ENCODE measurements around the gene ARRB1.

The ARRB1 gene

DNA sequence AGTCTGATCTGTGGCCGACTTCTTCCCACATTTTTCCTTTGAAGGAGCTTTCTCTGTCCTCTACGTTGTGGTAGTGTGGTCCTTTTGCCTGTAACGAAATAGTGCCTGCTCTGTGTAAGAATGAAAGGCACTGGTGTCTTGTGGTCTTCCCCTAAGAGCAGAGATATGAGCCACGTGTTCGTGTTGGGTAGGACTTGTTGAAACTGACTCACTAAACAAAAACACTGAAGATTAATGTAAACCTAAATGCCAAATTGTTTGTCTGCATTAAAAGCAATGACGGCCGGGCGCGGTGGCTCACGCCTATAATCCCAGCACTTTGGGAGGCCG lies 37.8 kb upstream of the ARRB1 start:
- Histone ChIP-seq H3K4me1 (ENCODE audit: control insufficient read depth, insufficient read depth, low read length) (no peaks in the 10 kb centered on the region), H3K27ac (ENCODE audit: extremely low read depth, low read depth, low read length) (no peak overlapping the region), H3K9me3 (ENCODE audit: control insufficient read depth, insufficient read depth, low read depth, low read length) (no peaks in the 10 kb centered on the region), H3K4me3 (ENCODE audit: low read depth, low read length) (no peak overlapping the region), H3K36me3 (ENCODE audit: control insufficient read depth in 2 of 2, insufficient read depth in 1 of 2, low read length in 2 of 2) (no peaks in the 10 kb centered on the region)
- no peak for TF ChIP-seq ZNF626 (tag by site-specific recombination; IDR thresholded peaks at IDR 0.05)
- 0 out of 2 replicates have a peak, but pooled peaks have one; percentile 8 for TF ChIP-seq ZNF335 (tag by site-specific recombination; conservative IDR thresholded peaks at IDR 0.05)
- CTCF ChIA-PET, result interaction anchor here (0.6 to 10.9 kb wide), 32 partner anchors 9 to 316 kb away, joined by 3 to 209 read pairs (median 4); no protein-coding TSS in a partner anchor
- POLR2A ChIA-PET, result no interaction called here

DNA sequence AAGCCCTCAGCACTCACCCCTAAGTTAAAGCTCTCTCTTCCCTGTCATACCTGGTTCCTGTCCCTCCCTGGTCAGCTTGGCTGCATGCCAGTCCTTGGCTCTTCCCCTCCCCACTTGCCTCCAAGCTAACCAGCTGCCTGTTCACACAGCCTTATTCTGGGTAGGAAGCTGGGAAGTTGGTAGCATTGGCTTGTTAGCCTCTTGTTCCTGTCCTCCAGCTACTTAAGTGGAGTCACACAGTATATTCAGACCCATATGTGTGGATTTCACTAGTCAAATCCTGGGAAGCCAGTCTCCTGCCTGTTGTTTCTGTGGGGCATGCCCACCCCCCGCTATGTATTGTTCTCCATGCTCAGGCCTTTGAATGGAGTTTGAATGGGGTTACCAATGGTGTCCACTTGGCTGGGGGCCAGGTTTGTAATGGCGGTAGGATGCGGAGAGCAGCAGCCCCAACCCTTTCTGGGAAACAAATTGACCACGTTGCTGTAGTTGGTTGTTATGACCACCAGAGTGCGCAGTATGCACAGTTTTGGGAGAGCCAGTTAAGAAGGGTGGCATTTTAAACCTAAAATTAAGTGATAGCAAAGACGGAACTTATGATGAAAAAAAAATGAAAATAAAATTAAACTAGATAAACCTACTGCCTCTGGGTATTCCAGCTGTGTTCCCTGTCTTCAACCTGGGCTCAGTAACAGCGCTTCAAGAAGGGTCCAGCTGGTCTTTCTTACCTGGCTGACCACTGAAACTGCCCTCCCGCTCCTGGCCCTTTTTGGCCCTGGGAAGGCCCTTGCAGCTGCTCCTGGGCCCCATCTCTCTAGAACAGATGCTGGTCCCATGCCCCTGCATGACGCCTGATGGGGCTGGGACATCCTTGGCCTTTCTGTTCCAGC lies 37.2 kb upstream of the ARRB1 start:
- H3K4me1 ChIP-seq (ENCODE audit: control insufficient read depth, insufficient read depth, low read length), result no peaks in the 10 kb centered on the region
- POLR2A ChIA-PET, result no interaction called here
- no peak overlapping the region for H3K27ac ChIP-seq (ENCODE audit: extremely low read depth, low read depth, low read length)
- TF ChIP-seq ZBTB8A (tag by site-specific recombination; IDR thresholded peaks at IDR 0.05) (0 out of 2 replicates have a peak, but pooled peaks have one; percentile 20), YY1 (tag by site-specific recombination; IDR thresholded peaks at IDR 0.05) (peak; percentile 58; the same call in 1 of the 2 replicates), ZBTB17 (tag by site-specific recombination; IDR thresholded peaks at IDR 0.05) (no peak), REPIN1 (tag by site-specific recombination; IDR thresholded peaks at IDR 0.05; ENCODE audit: low read depth) (no peak), ZEB2 (tag by site-specific recombination; IDR thresholded peaks at IDR 0.05) (peak; percentile 22; the same call in 1 of the 2 replicates), ZNF571 (tag by site-specific recombination; IDR thresholded peaks at IDR 0.05) (no peak), ZNF629 (tag by site-specific recombination; IDR thresholded peaks at IDR 0.05) (0 out of 2 replicates have a peak, but pooled peaks have one; percentile 18), GLIS1 (tag by site-specific recombination; IDR thresholded peaks at IDR 0.05) (peak; percentile 60; the same call in 1 of the 2 replicates), ZBTB1 (tag by site-specific recombination; IDR thresholded peaks at IDR 0.05) (no peak), ZNF335 (tag by site-specific recombination; conservative IDR thresholded peaks at IDR 0.05) (peak; percentile 48), SP7 (tag by site-specific recombination; IDR thresholded peaks at IDR 0.05) (no peak), ZNF654 (tag by site-specific recombination; IDR thresholded peaks at IDR 0.05; ENCODE audit: low read depth) (peak; percentile 94), ZNF184 (tag by site-specific recombination; IDR thresholded peaks at IDR 0.05) (peak; percentile 57; the same call in 1 of the 2 replicates), ZNF555 (tag by site-specific recombination; conservative IDR thresholded peaks at IDR 0.05) (no peak), YY2 (tag by site-specific recombination; IDR thresholded peaks at IDR 0.05) (peak; percentile 68; the same call in 1 of the 2 replicates), ZIC2 (tag by site-specific recombination; IDR thresholded peaks at IDR 0.05) (peak; percentile 34; the same call in 1 of the 2 replicates), ZFP37 (tag by site-specific recombination; IDR thresholded peaks at IDR 0.05) (0 out of 2 replicates have a peak, but pooled peaks have one; percentile 26)
- TF ChIP-seq, protein P1, sequence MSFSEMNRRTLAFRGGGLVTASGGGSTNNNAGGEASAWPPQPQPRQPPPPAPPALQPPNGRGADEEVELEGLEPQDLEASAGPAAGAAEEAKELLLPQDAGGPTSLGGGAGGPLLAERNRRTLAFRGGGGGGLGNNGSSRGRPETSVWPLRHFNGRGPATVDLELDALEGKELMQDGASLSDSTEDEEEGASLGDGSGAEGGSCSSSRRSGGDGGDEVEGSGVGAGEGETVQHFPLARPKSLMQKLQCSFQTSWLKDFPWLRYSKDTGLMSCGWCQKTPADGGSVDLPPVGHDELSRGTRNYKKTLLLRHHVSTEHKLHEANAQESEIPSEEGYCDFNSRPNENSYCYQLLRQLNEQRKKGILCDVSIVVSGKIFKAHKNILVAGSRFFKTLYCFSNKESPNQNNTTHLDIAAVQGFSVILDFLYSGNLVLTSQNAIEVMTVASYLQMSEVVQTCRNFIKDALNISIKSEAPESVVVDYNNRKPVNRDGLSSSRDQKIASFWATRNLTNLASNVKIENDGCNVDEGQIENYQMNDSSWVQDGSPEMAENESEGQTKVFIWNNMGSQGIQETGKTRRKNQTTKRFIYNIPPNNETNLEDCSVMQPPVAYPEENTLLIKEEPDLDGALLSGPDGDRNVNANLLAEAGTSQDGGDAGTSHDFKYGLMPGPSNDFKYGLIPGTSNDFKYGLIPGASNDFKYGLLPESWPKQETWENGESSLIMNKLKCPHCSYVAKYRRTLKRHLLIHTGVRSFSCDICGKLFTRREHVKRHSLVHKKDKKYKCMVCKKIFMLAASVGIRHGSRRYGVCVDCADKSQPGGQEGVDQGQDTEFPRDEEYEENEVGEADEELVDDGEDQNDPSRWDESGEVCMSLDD (tag by site-specific recombination; IDR thresholded peaks at IDR 0.05), result no peak
- TF ChIP-seq, protein P2, sequence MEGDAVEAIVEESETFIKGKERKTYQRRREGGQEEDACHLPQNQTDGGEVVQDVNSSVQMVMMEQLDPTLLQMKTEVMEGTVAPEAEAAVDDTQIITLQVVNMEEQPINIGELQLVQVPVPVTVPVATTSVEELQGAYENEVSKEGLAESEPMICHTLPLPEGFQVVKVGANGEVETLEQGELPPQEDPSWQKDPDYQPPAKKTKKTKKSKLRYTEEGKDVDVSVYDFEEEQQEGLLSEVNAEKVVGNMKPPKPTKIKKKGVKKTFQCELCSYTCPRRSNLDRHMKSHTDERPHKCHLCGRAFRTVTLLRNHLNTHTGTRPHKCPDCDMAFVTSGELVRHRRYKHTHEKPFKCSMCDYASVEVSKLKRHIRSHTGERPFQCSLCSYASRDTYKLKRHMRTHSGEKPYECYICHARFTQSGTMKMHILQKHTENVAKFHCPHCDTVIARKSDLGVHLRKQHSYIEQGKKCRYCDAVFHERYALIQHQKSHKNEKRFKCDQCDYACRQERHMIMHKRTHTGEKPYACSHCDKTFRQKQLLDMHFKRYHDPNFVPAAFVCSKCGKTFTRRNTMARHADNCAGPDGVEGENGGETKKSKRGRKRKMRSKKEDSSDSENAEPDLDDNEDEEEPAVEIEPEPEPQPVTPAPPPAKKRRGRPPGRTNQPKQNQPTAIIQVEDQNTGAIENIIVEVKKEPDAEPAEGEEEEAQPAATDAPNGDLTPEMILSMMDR (tag by site-specific recombination; IDR thresholded peaks at IDR 0.05), result peak; percentile 58
- TF ChIP-seq, protein P3, sequence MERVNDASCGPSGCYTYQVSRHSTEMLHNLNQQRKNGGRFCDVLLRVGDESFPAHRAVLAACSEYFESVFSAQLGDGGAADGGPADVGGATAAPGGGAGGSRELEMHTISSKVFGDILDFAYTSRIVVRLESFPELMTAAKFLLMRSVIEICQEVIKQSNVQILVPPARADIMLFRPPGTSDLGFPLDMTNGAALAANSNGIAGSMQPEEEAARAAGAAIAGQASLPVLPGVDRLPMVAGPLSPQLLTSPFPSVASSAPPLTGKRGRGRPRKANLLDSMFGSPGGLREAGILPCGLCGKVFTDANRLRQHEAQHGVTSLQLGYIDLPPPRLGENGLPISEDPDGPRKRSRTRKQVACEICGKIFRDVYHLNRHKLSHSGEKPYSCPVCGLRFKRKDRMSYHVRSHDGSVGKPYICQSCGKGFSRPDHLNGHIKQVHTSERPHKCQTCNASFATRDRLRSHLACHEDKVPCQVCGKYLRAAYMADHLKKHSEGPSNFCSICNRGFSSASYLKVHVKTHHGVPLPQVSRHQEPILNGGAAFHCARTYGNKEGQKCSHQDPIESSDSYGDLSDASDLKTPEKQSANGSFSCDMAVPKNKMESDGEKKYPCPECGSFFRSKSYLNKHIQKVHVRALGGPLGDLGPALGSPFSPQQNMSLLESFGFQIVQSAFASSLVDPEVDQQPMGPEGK (tag by site-specific recombination; IDR thresholded peaks at IDR 0.05), result 0 out of 2 replicates have a peak, but pooled peaks have one; percentile 24
- no peak overlapping the region for H3K4me3 ChIP-seq (ENCODE audit: low read depth, low read length)
- no peaks in the 10 kb centered on the region for H3K9me3 ChIP-seq (ENCODE audit: control insufficient read depth, insufficient read depth, low read depth, low read length)
- H3K36me3 ChIP-seq (ENCODE audit: control insufficient read depth in 2 of 2, insufficient read depth in 1 of 2, low read length in 2 of 2), result no peaks in the 10 kb centered on the region
- CTCF ChIA-PET, result interaction anchor here (0.5 to 10.9 kb wide), 48 partner anchors 9 to 455 kb away, joined by 3 to 209 read pairs (median 4); no protein-coding TSS in a partner anchor
